ENCODE data around the gene POLR3B. TPM values are rescaled to one million over a fixed set of nuclear protein-coding genes. Genes with fewer than 3 reads are reported as not detected.

The POLR3B gene
- polyA plus RNA-seq, 3 donors = 17.6 to 19.6 (median 18.2) TPM

DNA sequence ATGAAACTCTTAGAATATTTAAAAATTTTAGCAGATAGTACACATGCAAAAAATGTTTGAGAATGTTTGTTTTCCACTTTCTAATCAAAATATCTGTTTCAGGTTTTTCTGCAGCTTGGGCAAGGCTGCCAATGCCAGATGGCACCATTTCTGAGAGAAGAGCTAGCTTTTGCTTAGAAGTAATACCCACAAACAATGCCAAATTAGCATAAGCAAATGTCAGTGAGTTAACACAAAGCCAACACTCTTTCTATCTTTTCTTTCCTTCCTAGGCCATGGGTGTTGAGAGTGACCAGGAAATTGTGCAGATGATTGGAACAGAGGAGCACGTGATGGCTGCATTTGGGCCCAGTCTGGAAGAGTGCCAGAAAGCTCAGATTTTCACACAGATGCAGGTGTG is 35.2 kb downstream of the POLR3B start:
- DNase-seq (ENCODE audit: low read depth in 3 of 3, low spot score in 2 of 3) = no peak

DNA sequence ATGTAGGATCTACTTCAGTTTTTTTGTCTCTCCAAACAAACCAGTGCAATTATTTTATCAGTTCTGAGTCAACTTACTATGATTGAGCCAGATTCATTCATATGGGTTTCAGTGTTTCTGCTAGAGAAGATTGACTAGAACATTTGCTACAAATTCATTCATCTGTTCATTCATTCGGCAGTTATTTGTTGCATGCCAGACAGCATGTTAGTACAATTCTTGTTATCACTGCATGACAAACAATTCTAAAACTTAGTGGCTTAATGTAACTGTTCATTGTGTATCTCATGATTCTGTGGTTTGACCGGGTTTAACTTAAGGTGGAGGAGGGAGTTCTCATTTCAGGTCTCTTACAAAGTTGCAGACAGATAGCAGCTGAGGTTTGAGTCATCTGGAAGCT is 52.3 kb downstream of the POLR3B start:
- DNase-seq (ENCODE audit: low read depth in 3 of 3, low spot score in 2 of 3) = no peak

DNA sequence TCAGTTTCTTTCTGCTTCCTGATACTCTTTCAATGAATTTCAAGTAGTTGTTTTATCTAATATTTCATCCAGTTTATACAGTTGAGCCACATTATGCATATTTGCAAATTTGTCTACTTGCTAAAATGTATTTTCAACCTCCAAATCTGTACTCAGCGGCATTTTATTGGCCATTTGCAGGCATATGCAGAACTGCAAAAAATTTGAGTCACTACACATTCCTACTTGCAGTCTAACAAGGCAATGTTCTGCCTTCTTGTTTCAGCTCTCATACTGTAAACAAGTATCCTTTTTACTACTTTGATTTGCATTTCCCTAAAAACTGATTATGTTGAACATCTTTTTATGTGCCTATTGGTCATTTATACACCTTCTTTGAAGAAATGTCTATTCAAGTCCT is 55.0 kb downstream of the POLR3B start:
- no peak for DNase-seq (ENCODE audit: low read depth in 3 of 3, low spot score in 2 of 3)

DNA sequence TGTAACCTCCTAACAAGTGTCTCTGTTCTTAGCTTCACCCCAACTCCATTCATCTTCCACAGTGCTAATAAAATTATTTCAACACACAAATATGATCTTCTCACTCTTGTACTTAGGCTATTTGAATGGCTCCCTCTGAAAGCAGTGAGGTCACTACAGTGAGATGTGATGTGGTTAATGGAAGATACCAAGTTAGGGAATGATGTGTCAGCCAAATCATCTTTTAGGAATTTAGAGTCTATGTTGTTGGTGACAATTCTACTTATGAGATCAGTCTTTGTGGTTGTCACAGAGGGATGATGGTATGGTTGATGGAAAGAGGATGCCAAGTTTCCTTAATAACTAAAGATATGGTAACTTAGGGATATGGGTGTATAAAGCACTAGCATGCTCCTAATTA is 57.6 kb downstream of the POLR3B start:
- no peak for DNase-seq (ENCODE audit: low read depth in 3 of 3, low spot score in 2 of 3)

DNA sequence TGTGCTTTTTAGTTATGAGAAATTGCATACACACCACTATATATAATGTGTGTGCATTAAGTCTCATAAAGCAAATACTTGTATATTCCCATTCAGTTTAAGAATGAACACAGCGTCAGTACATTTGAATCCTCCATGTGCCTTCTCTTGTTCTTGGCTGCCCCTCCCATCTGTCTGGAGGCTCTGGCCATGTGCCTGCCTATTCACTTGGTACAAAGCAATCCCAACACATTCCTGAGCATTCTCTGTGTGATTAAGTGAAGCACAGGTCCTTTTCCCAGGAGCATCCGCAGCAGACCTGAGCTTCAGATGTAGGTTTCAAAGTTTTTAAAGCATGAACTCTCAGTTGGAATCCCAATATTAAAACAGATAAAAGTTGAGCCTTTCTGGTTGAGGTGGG is 58.7 kb downstream of the POLR3B start:
- DNase-seq (ENCODE audit: low read depth in 3 of 3, low spot score in 2 of 3) = no peak

DNA sequence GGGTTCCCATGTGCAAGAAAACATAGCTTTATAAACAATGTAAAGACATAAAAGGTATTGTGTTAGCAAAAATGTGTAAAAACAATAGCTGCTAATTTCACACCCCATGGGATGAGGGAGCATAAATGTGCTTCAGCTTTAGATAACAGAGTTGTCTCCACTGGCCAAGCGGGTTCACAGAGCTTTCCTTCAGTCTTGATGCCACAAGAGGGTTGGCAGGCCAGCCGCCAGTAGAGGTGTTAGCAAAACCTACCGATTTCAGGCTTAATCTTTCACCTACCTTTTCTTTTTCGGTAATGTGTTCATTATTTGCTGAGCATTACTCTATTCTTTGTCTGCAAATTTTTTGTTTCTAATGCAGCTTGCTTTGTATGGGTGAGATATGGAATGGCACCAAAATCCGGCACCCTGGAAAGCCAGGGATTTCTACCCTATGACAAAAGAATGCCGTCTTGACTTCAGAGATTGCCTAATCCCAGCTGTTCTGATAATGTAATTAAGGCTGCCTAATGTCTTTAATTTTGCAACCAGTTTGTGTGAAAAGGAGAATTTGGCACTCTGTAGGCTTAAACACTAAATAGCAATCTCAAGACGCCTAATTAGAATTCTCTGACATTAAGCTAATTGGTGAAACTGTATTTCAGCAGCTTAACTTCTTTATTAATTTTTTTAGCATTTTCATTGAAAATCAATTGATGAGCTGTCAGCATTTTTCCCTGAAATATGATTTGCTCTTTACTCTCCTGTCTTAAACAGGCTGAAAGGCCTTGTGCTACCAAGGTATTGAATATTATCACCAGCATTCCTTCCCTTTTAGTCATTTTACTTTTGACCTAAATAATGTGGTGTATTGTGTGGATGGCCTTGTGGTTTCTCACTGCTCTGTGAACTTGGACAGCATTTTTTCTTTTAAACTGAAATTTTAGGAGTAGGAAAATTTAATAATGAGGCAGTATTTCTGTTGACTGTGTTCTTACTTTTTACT is 60.7 kb downstream of the POLR3B start:
- no peak for DNase-seq (ENCODE audit: low read depth in 3 of 3, low spot score in 2 of 3)

DNA sequence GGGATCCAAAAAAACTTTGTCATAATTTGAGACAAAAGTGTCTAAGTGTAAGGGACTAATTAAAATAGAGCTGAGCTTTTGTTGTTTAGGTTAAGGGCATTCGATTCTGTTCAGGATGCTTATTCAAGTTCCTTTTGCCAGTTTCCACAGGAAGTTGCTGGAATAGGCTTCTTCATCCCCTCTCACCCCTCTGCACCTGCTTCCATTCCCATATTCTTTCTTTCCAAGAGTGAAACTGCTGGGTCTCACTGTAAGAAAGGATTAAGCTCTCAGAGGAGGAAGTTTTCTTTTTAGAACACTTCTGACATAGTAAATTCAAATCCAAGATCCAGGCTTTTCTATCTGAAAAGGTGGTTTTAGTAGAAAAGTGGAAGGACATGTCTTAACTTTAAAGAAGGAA is 61.4 kb downstream of the POLR3B start:
- no peak for DNase-seq (ENCODE audit: low read depth in 3 of 3, low spot score in 2 of 3)

DNA sequence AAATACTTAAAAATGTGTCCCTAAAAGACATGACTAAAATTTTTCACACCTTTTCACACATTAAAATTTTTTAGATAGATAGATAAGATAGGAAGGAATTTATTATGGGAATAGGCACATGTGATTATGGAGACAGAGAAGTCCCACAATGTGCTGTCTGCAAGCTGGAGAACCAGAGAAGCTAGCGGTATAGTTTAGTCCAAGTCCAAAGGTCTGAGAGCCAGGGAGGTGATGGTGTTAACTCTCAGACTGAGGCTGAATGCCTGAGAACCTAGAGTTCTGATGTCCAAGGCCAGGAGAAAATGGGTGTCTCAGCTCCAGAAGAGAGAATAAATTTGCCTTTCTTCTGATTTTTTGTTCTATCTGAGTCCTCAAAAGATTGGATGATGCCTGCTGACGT is 65.7 kb downstream of the POLR3B start:
- DNase-seq (ENCODE audit: low read depth in 3 of 3, low spot score in 2 of 3) = no peak

DNA sequence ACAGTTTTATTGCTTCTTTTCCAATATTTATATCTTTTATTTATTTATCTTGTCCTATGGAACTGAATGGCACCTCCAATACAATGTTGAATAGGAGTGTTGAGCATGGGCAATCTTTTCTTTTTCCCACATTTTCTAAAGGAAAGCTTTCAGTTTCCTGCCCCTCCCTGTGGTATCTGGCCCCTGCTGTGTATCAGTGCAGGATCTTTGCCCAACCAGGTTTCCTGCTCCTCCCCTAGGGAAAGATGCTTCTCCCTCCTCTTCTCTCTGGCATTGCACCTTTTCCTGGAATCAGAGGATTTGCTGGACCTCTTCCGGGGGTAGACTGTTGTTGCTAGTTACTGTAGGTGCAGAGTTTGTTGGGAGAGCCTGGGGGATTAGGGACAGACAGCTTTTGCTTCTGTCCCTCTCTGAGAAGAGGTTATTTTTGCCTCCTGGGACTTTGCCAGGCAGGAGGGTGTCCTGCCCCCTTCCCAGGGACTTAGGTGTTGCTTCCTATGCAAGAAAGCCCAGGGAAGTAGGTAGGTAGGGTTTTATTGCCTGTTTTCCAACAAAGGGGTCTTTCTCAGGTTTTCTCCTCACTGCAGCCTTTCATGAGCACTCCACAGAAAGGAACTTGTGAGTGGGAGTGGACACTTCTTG is 67.6 kb downstream of the POLR3B start:
- DNase-seq (ENCODE audit: low read depth in 3 of 3, low spot score in 2 of 3) = no peak

DNA sequence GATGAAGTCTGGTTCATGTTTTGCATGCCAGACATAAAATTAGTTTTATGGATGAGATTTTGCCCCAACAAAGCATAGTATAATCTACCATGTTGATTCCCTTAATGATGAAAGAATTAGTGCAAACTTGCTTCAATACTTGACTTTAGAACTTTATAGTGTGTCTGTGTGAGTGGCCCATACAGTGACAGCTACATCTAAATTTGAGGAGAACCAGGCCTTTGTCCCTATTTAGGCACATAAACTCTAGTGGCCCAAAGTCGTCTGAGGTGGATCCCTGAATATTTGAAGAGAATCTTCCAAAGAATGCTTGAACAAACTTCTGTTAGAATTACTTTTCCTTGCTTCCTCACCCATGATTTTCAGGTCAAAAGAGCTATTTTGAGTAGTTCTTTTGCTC is 70.4 kb downstream of the POLR3B start:
- no peak for DNase-seq (ENCODE audit: low read depth in 3 of 3, low spot score in 2 of 3)

DNA sequence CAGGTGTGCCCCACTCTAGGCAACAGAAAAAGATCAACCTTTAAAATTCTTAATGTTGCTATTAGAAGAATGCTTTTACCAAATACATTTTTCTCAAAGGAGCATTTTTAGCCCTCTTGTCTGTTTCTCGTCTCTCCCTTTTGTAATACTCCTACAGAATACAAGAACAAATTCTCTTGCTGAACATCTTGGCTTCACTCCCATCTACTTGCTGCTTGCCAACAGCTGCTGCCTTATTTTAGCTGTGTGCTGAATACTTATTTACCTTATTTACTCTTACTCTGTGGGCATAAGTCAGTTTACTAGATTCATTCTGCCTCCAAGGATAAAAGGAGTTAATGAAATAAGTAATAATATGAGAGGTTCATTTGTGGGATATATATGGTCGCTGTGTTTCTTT is 70.8 kb downstream of the POLR3B start:
- DNase-seq (ENCODE audit: low read depth in 3 of 3, low spot score in 2 of 3) = no peak

DNA sequence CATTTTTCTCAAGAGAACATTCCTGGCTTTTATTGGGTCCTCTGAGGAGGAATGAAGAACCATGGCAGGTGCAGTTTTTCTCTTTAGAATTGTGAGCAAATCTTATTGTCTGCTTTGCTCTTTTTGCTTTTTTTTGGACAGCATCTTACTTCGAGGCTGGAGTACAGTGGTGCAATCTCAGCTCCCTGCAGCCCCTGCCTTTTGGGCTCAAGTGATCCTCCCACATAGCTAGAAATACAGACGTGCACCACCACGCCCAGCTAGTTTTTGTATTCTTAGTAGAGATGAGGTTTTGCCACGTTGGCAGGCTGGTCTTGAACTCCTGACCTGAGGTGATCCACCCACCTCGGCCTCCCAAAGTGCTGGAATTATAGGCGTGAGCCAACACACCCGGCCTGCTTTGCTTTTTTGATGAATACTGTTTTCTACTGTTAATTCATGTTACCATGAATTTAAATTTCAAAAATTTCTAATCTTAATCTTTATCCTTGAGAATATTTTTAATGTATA is 71.5 kb downstream of the POLR3B start:
- DNase-seq (ENCODE audit: low read depth in 3 of 3, low spot score in 2 of 3) = no peak

DNA sequence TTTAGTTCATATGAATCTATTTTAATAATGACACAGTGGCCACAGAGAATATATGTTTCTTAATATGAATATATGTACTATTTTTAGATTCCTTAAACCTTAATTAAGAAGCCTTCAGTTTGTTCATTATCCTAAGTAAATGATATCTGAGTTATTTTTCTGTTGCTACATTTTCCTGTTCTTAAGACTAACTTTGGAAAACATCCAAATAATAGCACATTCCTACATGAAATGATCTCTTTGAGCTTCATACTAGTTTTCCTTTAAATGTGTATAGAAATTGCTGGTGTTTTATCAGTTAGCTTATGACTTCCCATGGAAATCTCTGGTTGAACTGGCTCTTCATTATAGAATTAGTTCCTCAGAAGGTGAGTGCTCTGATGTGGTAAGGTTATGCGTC is 72.1 kb downstream of the POLR3B start:
- no peak for DNase-seq (ENCODE audit: low read depth in 3 of 3, low spot score in 2 of 3)

DNA sequence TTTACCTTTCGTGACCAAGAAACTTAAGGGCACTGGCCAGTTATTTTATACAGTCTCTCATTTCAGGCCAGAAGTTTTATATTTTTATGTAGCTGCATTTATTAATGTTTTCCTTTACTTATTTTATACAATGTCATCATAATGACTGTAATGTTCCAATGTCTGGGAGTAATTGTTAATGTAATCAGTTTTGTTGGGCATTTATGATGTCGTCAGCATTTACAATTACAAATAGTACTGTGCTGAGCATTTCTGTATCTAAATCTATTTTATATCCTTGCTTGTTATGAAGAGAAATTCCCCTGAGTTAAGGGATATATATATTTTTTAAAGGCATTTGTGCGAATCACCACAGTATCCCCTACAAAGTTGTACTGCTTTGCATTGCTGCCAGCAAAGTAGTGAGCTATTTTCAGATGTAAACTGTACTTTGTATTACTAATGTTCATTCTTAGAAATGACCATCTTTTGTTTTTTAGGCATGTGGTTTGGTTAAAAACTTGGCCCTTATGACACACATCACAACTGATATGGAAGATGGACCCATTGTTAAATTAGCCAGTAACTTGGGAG is 74.4 kb downstream of the POLR3B start:
- DNase-seq (ENCODE audit: low read depth in 3 of 3, low spot score in 2 of 3) = no peak

DNA sequence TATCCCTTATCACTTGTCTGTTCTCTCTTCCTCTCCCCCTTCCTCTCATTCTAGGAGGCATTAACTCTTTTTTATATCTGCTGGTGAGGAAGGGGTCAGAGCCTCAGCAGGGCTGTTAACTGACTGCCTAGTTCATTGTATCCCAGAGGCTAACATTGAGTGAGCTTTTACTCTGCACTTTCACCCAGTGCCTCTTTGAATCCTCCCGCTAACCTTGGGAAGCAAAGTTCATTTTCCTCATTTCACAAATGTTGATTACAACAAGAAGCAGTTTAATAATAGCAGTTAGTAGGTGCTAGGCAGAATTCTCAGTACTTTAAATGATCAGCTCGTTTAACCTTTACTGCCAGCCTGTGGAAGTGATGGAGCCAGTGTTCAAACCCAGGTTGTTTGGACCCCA is 75.5 kb downstream of the POLR3B start:
- no peak for DNase-seq (ENCODE audit: low read depth in 3 of 3, low spot score in 2 of 3)

DNA sequence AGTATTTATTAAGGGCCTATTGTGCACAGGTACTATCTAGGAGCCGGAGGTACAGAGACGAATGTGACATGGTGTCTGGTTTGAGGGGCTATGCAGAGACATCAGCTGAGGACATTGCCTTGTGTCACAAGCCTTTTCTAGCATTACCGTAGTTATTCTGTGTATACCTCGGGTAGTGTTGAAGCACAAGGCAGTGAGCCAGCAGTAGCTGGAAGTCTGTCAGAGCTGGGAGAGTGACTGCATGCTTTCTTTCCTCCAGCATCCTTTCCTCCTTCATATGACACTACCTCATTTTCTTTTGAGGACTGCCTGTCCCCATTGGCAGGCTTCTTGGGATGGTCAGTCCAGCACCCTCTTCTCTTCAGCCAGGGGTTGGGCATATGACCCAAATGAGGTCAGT is 77.0 kb downstream of the POLR3B start:
- no peak for DNase-seq (ENCODE audit: low read depth in 3 of 3, low spot score in 2 of 3)

DNA sequence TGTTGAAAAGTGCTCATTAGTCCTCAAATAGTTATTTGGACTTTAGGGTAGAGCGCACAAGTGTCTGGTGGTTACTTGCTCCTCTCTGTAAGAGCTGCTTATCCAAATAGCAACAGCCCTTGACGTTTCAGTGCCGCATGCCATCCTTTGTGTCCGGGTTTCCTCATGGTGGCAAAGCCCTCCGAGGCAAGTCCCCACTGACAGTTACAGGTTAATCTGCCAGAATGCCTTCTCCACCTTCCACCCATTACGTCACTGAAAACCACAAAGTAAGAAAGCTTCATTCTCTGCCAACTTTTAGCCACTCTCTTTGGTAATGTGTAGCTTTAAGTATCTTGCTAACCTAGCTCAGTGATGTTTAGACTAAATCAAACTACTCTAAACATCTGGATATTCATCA is 78.6 kb downstream of the POLR3B start:
- DNase-seq (ENCODE audit: low read depth in 3 of 3, low spot score in 2 of 3) = no peak

DNA sequence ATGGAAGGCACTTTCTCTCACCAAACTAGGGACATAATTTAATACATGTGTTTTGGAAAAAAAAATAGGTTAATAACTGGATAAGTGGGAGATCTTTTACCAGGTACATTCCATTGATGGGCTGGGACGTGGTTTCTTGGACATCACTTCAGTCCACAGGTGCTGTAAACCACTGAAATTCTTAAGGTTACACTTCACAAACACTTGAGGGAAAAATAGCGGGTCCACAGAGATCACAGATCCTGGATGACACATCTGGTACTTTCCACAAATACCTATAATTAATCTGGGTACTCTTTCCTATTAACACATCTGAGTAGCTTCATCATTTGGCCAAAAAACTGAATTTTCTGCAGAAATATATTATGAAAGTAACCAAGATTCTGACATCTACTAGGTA is 85.0 kb downstream of the POLR3B start:
- DNase-seq (ENCODE audit: low read depth in 3 of 3, low spot score in 2 of 3) = no peak

DNA sequence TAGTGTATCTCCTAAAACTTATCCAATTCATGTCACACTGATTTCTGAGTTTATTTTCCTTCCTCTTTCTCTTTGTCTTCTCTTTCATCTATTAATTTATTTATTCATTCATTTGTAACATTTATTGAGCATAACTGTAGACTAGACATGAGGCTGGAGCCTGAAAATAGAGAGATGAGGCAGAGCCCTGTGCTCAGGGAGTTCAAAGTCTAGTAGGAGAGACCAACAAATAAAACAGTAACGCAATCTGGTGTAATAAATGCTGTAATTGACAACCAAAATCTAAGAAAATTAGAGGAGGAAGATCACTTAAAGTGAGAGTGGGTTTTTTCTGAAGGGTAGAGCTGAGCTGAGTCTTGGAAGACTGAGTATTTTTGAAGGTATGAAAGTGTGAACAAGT is 87.5 kb downstream of the POLR3B start:
- no peak for DNase-seq (ENCODE audit: low read depth in 3 of 3, low spot score in 2 of 3)

DNA sequence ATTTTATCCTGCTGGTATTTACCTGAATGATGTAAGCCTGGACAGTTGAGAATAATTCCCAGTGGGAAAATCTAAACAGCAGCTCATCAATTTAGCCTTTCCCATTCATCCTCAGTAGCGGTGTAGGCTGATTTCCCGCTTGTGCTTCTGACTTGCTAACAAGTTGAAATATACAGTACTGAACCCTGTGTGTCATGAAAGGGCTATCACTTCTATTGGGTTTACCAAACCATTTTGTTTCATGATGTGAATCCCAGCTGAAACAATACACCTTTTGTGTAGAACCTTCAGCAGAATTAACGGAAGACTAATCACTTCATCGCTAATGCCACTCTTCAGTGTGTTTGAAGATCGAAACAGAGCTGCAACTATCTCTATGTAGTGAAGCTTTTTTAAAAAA is 88.4 kb downstream of the POLR3B start:
- no peak for DNase-seq (ENCODE audit: low read depth in 3 of 3, low spot score in 2 of 3)

DNA sequence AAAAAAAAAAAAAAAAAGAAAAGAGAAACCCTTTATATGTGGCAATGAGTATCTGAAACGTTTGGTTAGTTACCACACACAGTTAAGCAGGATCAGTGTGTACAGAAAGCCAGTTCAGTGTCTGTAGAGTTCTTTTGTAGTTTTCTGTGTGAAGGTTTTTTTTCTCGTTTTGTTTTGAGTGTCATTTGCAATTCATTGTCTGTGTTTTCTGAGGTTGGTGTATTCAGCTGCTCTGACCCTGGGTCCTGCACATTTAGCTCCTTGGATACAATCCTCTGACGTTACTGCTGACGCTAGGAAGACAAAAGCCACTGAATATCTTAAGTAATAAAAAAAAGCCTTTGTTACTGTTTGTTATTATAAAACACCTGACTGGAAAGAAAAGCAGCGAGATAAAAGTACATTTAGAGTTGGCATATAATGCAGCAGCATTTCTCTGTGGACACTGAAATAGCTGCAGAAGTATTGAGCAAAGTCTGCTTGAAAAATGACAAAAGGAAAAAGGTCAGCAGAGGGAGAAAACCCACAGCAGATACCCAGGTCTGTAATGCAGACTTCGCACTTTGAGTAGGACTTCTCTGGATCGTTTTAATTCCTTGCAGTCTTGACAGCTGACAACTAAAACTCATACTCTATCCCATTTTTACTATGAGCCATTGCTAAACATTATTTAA is 89.0 kb downstream of the POLR3B start:
- no peak for DNase-seq (ENCODE audit: low read depth in 3 of 3, low spot score in 2 of 3)

Data from right renal cortex interstitium (tissue), 3 donors.